ENCODE data around the gene CREB3L2. TPM values are rescaled to one million over a fixed set of nuclear protein-coding genes. Genes with fewer than 3 reads are reported as not detected.

Gene CREB3L2
- total and polyA plus RNA-seq, 10 of the 15 experiments (the other 5 are each of a cell fraction or from before 2014, with no cell fraction given): 6.4 to 67.1 (median 26.2) TPM

- no peak for TF ChIP-seq SKIL (IDR thresholded peaks at IDR 0.05; ENCODE audit: low read depth, poor library complexity, severe bottlenecking)
- no peak for TF ChIP-seq CUX1 (IDR thresholded peaks at IDR 0.05; ENCODE audit: insufficient replicate concordance, low read depth, low read length)
- no peak for TF ChIP-seq SPI1 (IDR thresholded peaks at IDR 0.05; ENCODE audit: borderline replicate concordance, insufficient read depth, low read depth, low read length)
- no peak for TF ChIP-seq MAX (IDR thresholded peaks at IDR 0.05; ENCODE audit: low read depth, low read length)
Measured at GRCh38 chr7:137882806-137883205, 119.1 kb downstream of the CREB3L2 start (continued).

All from GM12878 (cell line).